Trophoblast cell (in vitro differentiated cells and primary cell): ENCODE data around the gene TWF2.
"Not testable (repeated sequence)": the region's sequence is repeated elsewhere in the genome, so short reads cannot be mapped to it uniquely, and the experiment has no call there.

Source experiments
- DNase-seq, 2 donors: peaks; one replicate each; pipeline ENCODE4 v3.0.0-alpha.2; 2016
- H2AFZ ChIP-seq: 2 replicates; pipeline ENCODE4 v1.6.1; 2013; ENCODE audit warnings: low read length, moderate library complexity, mild to moderate bottlenecking; ENCODE audit not compliant: insufficient read depth, poor library complexity
- H2AK5ac ChIP-seq: 2 replicates; pipeline ENCODE4 v1.6.1; 2013; ENCODE audit warnings: mild to moderate bottlenecking, low read length
- H2BK120ac ChIP-seq: 2 replicates; pipeline ENCODE4 v1.6.1; 2013; ENCODE audit warnings: low read length, mild to moderate bottlenecking, moderate library complexity; ENCODE audit not compliant: insufficient read depth, poor library complexity
- H2BK12ac ChIP-seq: 2 replicates; pipeline ENCODE4 v1.6.1; 2013; ENCODE audit warnings: mild to moderate bottlenecking, low read length, moderate library complexity
- H2BK5ac ChIP-seq: 2 replicates; pipeline ENCODE4 v1.6.1; 2013; ENCODE audit warnings: low read length, low read depth, moderate library complexity, mild to moderate bottlenecking; ENCODE audit not compliant: poor library complexity
- H3K14ac ChIP-seq: 2 replicates; pipeline ENCODE4 v1.6.1; 2013; ENCODE audit warnings: mild to moderate bottlenecking, low read length
- H3K18ac ChIP-seq: 2 replicates; pipeline ENCODE4 v1.6.1; 2013; ENCODE audit warnings: mild to moderate bottlenecking, low read length
- H3K23ac ChIP-seq: 2 replicates; pipeline ENCODE4 v1.6.1; 2013; ENCODE audit warnings: low read length
- H3K27ac ChIP-seq: 2 replicates; pipeline ENCODE4 v1.5.1; 2013; ENCODE audit warnings: low read depth, mild to moderate bottlenecking, inconsistent platforms, low read length, moderate library complexity
- H3K27me3 ChIP-seq: 2 replicates; pipeline ENCODE4 v1.6.1; 2013; ENCODE audit warnings: inconsistent platforms, mild to moderate bottlenecking, low read length, moderate library complexity; ENCODE audit not compliant: insufficient read depth
- H3K36me3 ChIP-seq, 2 experiments: 1 replicate in 1 of 2; 2 replicates in 1 of 2; pipeline ENCODE4 v1.6.1; 2013; ENCODE audit warnings: low read length in 2 of 2, mild to moderate bottlenecking in 2 of 2, moderate library complexity in 1 of 2; ENCODE audit not compliant: insufficient read depth in 2 of 2, control insufficient read depth in 1 of 2
- H3K4ac ChIP-seq: 2 replicates; pipeline ENCODE4 v1.6.1; 2013; ENCODE audit warnings: low read depth, mild to moderate bottlenecking, low read length, moderate library complexity
- H3K4me1 ChIP-seq, 2 experiments: 1 replicate in 1 of 2; 2 replicates in 1 of 2; pipeline ENCODE4 v1.6.1; 2013; ENCODE audit warnings: low read length in 2 of 2, mild to moderate bottlenecking in 2 of 2, moderate library complexity in 1 of 2; ENCODE audit not compliant: insufficient read depth in 2 of 2, control insufficient read depth in 1 of 2
- H3K4me2 ChIP-seq: 2 replicates; pipeline ENCODE4 v1.6.1; 2013; ENCODE audit warnings: inconsistent platforms, mild to moderate bottlenecking, low read length, moderate library complexity
- H3K4me3 ChIP-seq: 2 replicates; pipeline ENCODE4 v1.5.1; 2013; ENCODE audit warnings: mild to moderate bottlenecking, low read depth, low read length, inconsistent platforms
- H3K79me1 ChIP-seq: one replicate; pipeline ENCODE4 v1.6.1; 2013; ENCODE audit warnings: low read length
- H3K79me2 ChIP-seq: 2 replicates; pipeline ENCODE4 v1.6.1; 2013; ENCODE audit warnings: low read length, mild to moderate bottlenecking; ENCODE audit not compliant: control insufficient read depth, insufficient read depth, poor library complexity
- H3K9ac ChIP-seq: 2 replicates; pipeline ENCODE4 v1.6.1; 2013; ENCODE audit warnings: mild to moderate bottlenecking, low read length
- H3K9me3 ChIP-seq: 2 replicates; pipeline ENCODE4 v1.6.1; 2013; ENCODE audit warnings: low read depth, mild to moderate bottlenecking, control low read depth, inconsistent platforms, low read length; ENCODE audit not compliant: insufficient read depth
- H4K12ac ChIP-seq: 2 replicates; pipeline ENCODE4 v1.6.1; 2013; ENCODE audit warnings: low read depth, mild to moderate bottlenecking, low read length, moderate library complexity
- H4K8ac ChIP-seq: 2 replicates; pipeline ENCODE4 v1.6.1; 2013; ENCODE audit warnings: low read depth, mild to moderate bottlenecking, low read length, moderate library complexity
- H4K91ac ChIP-seq: one replicate; pipeline ENCODE4 v1.6.1; 2013; ENCODE audit warnings: low read depth, mild to moderate bottlenecking, low read length, moderate library complexity
- WGBS: extraction: QIAGEN DNeasy Blood & Tissue Kit; methylation state at CpG from one replicate; pipeline ENCODE4 v1.1.7; 2013; ENCODE audit warnings: missing lambda C conversion rate; ENCODE audit not compliant: insufficient read length, insufficient coverage; ENCODE audit errors: extremely low coverage; 5-methylcytosine and 5-hydroxymethylcytosine counted together

The TWF2 gene

GRCh38 chr3:52272831-52273230, 33.9 kb upstream of the TWF2 start:
- Histone ChIP-seq H4K8ac (no peak overlapping the region), H2AFZ (no peak overlapping the region), H2BK12ac (no peak overlapping the region), H3K27me3 (no peaks in the 10 kb centered on the region), H3K4me3 (no peak overlapping the region), H3K9me3 (no peaks in the 10 kb centered on the region), H3K36me3 (peaks cover 18 to 23% of the 10 kb centered on the region in 2 experiments), H2BK120ac (no peak overlapping the region), H3K23ac (no peak overlapping the region), H3K9ac (no peak overlapping the region), H3K4me1 (peaks cover 5 to 7% of the 10 kb centered on the region in 2 experiments), H2AK5ac (no peak overlapping the region), H3K27ac (no peak overlapping the region), H2BK5ac (no peak overlapping the region), H3K79me1 (peaks cover 2% of the 10 kb centered on the region), H4K12ac (no peak overlapping the region), H3K4me2 (no peak overlapping the region), H3K79me2 (peaks cover 24% of the 10 kb centered on the region), H4K91ac (no peak overlapping the region), H3K14ac (no peak overlapping the region), H3K18ac (no peak overlapping the region), H3K4ac (peak overlapping the region; percentile 90)
- DNase-seq: no peak
- no CpG with 5 or more reads among the region's 3 CpGs for WGBS

GRCh38 chr3:52272172-52272571, 33.2 kb upstream of the TWF2 start:
- peaks cover 20% of the 10 kb centered on the region for H3K79me2 ChIP-seq

GRCh38 chr3:52270252-52270754, 31.3 kb upstream of the TWF2 start:
- no peak for DNase-seq
- Histone ChIP-seq H4K12ac (no peak overlapping the region), H3K9ac (no peak overlapping the region), H3K27ac (no peak overlapping the region), H3K79me1 (no peaks in the 10 kb centered on the region), H3K4me2 (no peak overlapping the region), H4K8ac (no peak overlapping the region), H2BK5ac (no peak overlapping the region), H3K27me3 (no peaks in the 10 kb centered on the region), H2BK120ac (no peak overlapping the region), H3K79me2 (peaks cover 9% of the 10 kb centered on the region), H2AK5ac (no peak overlapping the region), H4K91ac (no peak overlapping the region), H3K4me1 (peaks cover 4 to 6% of the 10 kb centered on the region in 2 experiments), H3K9me3 (no peaks in the 10 kb centered on the region), H3K23ac (no peak overlapping the region), H3K4ac (no peak overlapping the region), H3K4me3 (no peak overlapping the region), H3K36me3 (peaks cover 26 to 30% of the 10 kb centered on the region in 2 experiments), H3K18ac (no peak overlapping the region), H2BK12ac (no peak overlapping the region), H2AFZ (no peak overlapping the region), H3K14ac (no peak overlapping the region)
- no CpG with 5 or more reads among the region's 9 CpGs for WGBS

More at GRCh38 chr3:52272172-52272571, 33.2 kb upstream of the TWF2 start:
- H2BK12ac ChIP-seq, H4K8ac ChIP-seq, H2BK5ac ChIP-seq, H3K14ac ChIP-seq, H2AK5ac ChIP-seq, H4K91ac ChIP-seq, H4K12ac ChIP-seq, H3K23ac ChIP-seq, H2AFZ ChIP-seq, H3K18ac ChIP-seq, H3K4me1 ChIP-seq, H3K9ac ChIP-seq, H2BK120ac ChIP-seq, H3K27ac ChIP-seq, H3K27me3 ChIP-seq, H3K79me1 ChIP-seq, H3K4me2 ChIP-seq, H3K4me3 ChIP-seq, DNase-seq, H3K9me3 ChIP-seq, H3K4ac ChIP-seq: not testable (repeated sequence)
- WGBS: no CpG with 5 or more reads among the region's 9 CpGs
- peaks cover 18 to 23% of the 10 kb centered on the region in 2 experiments for H3K36me3 ChIP-seq

GRCh38 chr3:52269776-52270175, 30.8 kb upstream of the TWF2 start:
- H3K27ac ChIP-seq: no peak overlapping the region
- no peaks in the 10 kb centered on the region for H3K9me3 ChIP-seq
- peaks cover 26 to 31% of the 10 kb centered on the region in 2 experiments for H3K36me3 ChIP-seq
- no peak overlapping the region for H2BK120ac ChIP-seq
- H3K9ac ChIP-seq: no peak overlapping the region
- no peak overlapping the region for H3K4ac ChIP-seq
- H3K14ac ChIP-seq: no peak overlapping the region
- H2AFZ ChIP-seq: no peak overlapping the region
- no peaks in the 10 kb centered on the region for H3K27me3 ChIP-seq
- no peak overlapping the region for H4K91ac ChIP-seq
- H4K12ac ChIP-seq: no peak overlapping the region
- no peak overlapping the region for H2BK12ac ChIP-seq
- H3K4me2 ChIP-seq: no peak overlapping the region
- no peak overlapping the region for H3K23ac ChIP-seq
- H3K18ac ChIP-seq: no peak overlapping the region
- no peak overlapping the region for H2BK5ac ChIP-seq
- H3K79me2 ChIP-seq: peaks cover 9% of the 10 kb centered on the region
- no peak overlapping the region for H3K4me3 ChIP-seq
- no peak overlapping the region for H2AK5ac ChIP-seq
- H4K8ac ChIP-seq: no peak overlapping the region
- H3K4me1 ChIP-seq: peaks cover 4 to 8% of the 10 kb centered on the region in 2 experiments
- no CpG with 5 or more reads among the region's 3 CpGs for WGBS
- no peaks in the 10 kb centered on the region for H3K79me1 ChIP-seq
- no peak for DNase-seq
